Fibroblast of lung (primary cell): ENCODE data around the gene LAMC3.

Experiments used
- EZH2 ChIP-seq: IDR thresholded peaks from 2 replicates; pipeline ENCODE4 v1.5.1; 2012; ENCODE audit warnings: low read length, control low read depth, mild to moderate bottlenecking; ENCODE audit errors: missing control alignments
- TF ChIP-seq, protein P1 (sequence below), 2 donors: IDR thresholded peaks in 1 of 2; conservative IDR thresholded peaks in 1 of 2; 1 replicate in 1 of 2; 2 replicates in 1 of 2; pipeline ENCODE4 v1.5.1; 2011 to 2012; ENCODE audit warnings: low read length in 2 of 2, control low read depth in 1 of 2, inconsistent platforms in 1 of 2, low read depth in 1 of 2, mild to moderate bottlenecking in 1 of 2

DNA sequence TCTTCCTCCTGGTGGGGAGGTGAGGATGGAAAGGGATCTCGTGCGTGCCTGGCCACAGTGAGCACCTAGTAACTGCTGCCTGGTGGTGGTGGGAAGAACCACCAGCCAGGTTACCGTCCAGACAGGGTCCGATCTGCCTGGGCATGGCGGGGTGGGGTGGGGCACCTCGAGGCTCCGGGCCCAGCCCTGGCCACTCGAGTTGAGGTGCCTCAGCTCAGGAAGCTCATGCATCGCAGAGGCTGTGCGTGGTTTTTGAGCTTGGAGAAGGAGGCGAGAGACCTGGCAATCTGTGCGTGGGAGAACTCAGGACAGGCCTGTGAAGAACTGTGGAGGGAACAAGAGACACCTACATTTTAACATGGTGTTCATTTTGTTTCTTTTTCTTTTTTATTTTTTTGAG lies 38.9 kb upstream of the LAMC3 start:
- TF ChIP-seq EZH2, result no peak
- TF ChIP-seq, protein P1, sequence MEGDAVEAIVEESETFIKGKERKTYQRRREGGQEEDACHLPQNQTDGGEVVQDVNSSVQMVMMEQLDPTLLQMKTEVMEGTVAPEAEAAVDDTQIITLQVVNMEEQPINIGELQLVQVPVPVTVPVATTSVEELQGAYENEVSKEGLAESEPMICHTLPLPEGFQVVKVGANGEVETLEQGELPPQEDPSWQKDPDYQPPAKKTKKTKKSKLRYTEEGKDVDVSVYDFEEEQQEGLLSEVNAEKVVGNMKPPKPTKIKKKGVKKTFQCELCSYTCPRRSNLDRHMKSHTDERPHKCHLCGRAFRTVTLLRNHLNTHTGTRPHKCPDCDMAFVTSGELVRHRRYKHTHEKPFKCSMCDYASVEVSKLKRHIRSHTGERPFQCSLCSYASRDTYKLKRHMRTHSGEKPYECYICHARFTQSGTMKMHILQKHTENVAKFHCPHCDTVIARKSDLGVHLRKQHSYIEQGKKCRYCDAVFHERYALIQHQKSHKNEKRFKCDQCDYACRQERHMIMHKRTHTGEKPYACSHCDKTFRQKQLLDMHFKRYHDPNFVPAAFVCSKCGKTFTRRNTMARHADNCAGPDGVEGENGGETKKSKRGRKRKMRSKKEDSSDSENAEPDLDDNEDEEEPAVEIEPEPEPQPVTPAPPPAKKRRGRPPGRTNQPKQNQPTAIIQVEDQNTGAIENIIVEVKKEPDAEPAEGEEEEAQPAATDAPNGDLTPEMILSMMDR (conservative IDR thresholded peaks at IDR 0.05 in 1 of 2, IDR thresholded peaks at IDR 0.05 in 1 of 2; ENCODE audit: low read depth in 1 of 2, low read length in 2 of 2), result no peak
